Heart left ventricle (tissue), 16 donors: ENCODE results near the gene CNN2. TPM values are rescaled to one million over a fixed set of nuclear protein-coding genes. Genes with fewer than 3 reads are reported as not detected.

Source experiments
- ATAC-seq, 4 donors: fragments of 200-7000 bp; cut with Tn5 transposase; one replicate each; pipeline ENCODE4 v1.9.1; 2020 to 2022; ENCODE audit warnings: moderate library complexity in 4 of 4, mild to moderate bottlenecking in 3 of 4, moderate number of reproducible peaks in 1 of 4
- DNase-seq, 5 donors: peaks; one replicate each; pipeline ENCODE4 v3.0.0-alpha.2; 2020
- H3K27ac ChIP-seq, 12 donors: fragments of 200-600 bp; sonication (generic) in 4 of 12; one replicate each; pipeline versions ENCODE4 v1.5.0 to v1.8.0; 2016 to 2022; ENCODE audit warnings: mild to moderate bottlenecking in 2 of 12
- H3K27me3 ChIP-seq, 9 donors: fragments of 200-600 bp; sonication (generic) in 2 of 9; one replicate each; pipeline versions ENCODE4 v1.5.1 to v1.8.0; 2016 to 2022; ENCODE audit warnings: mild to moderate bottlenecking in 3 of 9
- H3K36me3 ChIP-seq, 9 donors: fragments of 200-600 bp; sonication (generic) in 2 of 9; one replicate each; pipeline versions ENCODE4 v1.5.0 to v1.8.0; 2018 to 2022; ENCODE audit warnings: mild to moderate bottlenecking in 2 of 9
- H3K4me1 ChIP-seq, 12 donors: fragments of 200-600 bp; sonication (generic) in 4 of 12; one replicate each; pipeline versions ENCODE4 v1.5.0 to v1.8.0; 2016 to 2022; ENCODE audit warnings: mild to moderate bottlenecking in 3 of 12
- H3K4me3 ChIP-seq, 12 donors: fragments of 200-600 bp; sonication (generic) in 4 of 12; one replicate each; pipeline versions ENCODE4 v1.5.0 to v1.8.0; 2017 to 2022; ENCODE audit warnings: mild to moderate bottlenecking in 9 of 12, moderate library complexity in 4 of 12
- H3K9me3 ChIP-seq, 12 donors: fragments of 200-600 bp; sonication (generic) in 4 of 12; one replicate each; pipeline versions ENCODE4 v1.5.0 to v1.8.0; 2016 to 2022; ENCODE audit warnings: mild to moderate bottlenecking in 1 of 12
- CTCF ChIP-seq, 12 donors: fragments of 200-600 bp; sonication (generic) in 4 of 12; IDR thresholded peaks; one replicate each; pipeline versions ENCODE4 v1.5.0 to v1.8.0; 2018 to 2022; ENCODE audit warnings: antibody characterized with exemption in 12 of 12, mild to moderate bottlenecking in 5 of 12
- POLR2A ChIP-seq, 2 donors: fragments of 450-650 bp; IDR thresholded peaks; one replicate each; pipeline ENCODE4 v1.6.1; 2017; ENCODE audit warnings: antibody characterized with exemption in 2 of 2, mild to moderate bottlenecking in 2 of 2, moderate library complexity in 2 of 2
- WGBS, 4 donors: extraction: QIAGEN DNeasy Blood & Tissue Kit in 2 of 4; methylation state at CpG; one replicate each; pipeline versions ENCODE4 v1.1.5 to v1.1.7; 2013 to 2018; 5-methylcytosine and 5-hydroxymethylcytosine counted together
- intact Hi-C, 10 donors: fragments of 100-400 bp; cut with DNase I; formaldehyde crosslinking; loops; one replicate each; pipeline versions ENCODE4 v1.11.1 to v1.14.2; 2022
- polyA plus RNA-seq, 2 donors: library from polyadenylated mRNA; stranded (reverse); fragments of 200-250 nt; gene quantifications; one replicate each; pipeline ENCODE4 v1.2.3, GENCODE V29; 2013
- total RNA-seq, 9 donors: library from RNA; depleted of rRNA in 2 of 9; stranded (reverse); fragments of >200 nt in 2 of 9; fragmentation: NEBNext Ultra II Directional in 3 of 9; extraction: Animal tissue kit (Norgen Biotek cat#: 25700) in 3 of 9; gene quantifications; one replicate each; pipeline versions ENCODE4 v1.1.0 to v1.2.4, GENCODE V29; 2016 to 2023
- donor health status: ischemic (EF 13 %, LVEDD 7.1; RV severe dilation, severe dysfunction).
- donor health status: healthy with polysubstance abuse.
- donor health status: DM: no; HTN: yes; CAD: no.
- donor health status: DM: no; HTN: no; CAD: no.
- donor health status: ischemic (EF 25% LVEDD 6.9; RV normal size, moderate dysfunction).
- donor health status: ischemic (EF 25% LVEDD 5.7; RV mildly dilated, moderate dysfunction).
- donor health status: healthy.
- donor health status: DM: yes; HTN: yes; CAD: no.
- donor health status: ischemic (EF 35%, LVEDD 5.7; RV mildly dilated, moderate dysfunction).
- donor health status: nonischemic (EF 11% LVEDD 7.7; RV severe dilation, severe dysfunction).
- donor health status: DM: yes; HTN: yes; CAD: no.
- donor health status: PGD.
- donor health status: ischemic (EF 29% LVEDD 5.4; RV normal size, mild dysfunction).
- donor health status: nonischemic (EF 23%, LVEDD 6.1; RV moderate dilation, normal function).

Gene CNN2
- total and polyA plus RNA-seq, 11 donors, result 26.2 to 98.5 (median 58.2) TPM

- intact Hi-C loops, result no loop called here
- 80 to 87% (median 85%) methylated on average over 33 to 92 of the region's 92 CpGs for WGBS, 4 donors
- ATAC-seq, result peak in 2 of 4 donors; percentile 4 to 38
- H3K27ac ChIP-seq, result peak overlapping the region in 2 of 12 donors; percentile 22 to 51
- H3K36me3 ChIP-seq, result peaks cover 0 to 64% (median 49%) of the 10 kb centered on the region in 9 donors
- H3K4me3 ChIP-seq, result peak overlapping the region in 1 of 12 donors; percentile 12
- DNase-seq, result peak in 1 of 5 donors; percentile 73
- TF ChIP-seq POLR2A (IDR thresholded peaks at IDR 0.05) (no peak), CTCF (IDR thresholded peaks at IDR 0.05) (no peak)
- peaks cover 0 to 7% (median 0%) of the 10 kb centered on the region in 12 donors for H3K4me1 ChIP-seq
- H3K27me3 ChIP-seq, result no peaks in the 10 kb centered on the region
- no peaks in the 10 kb centered on the region for H3K9me3 ChIP-seq
These were observed 17.1 kb upstream of the CNN2 start for GRCh38 chr19:1009041-1009980.

GRCh38 chr19:1009981-1010538, 16.3 kb upstream of the CNN2 start:
- no peak for TF ChIP-seq CTCF (IDR thresholded peaks at IDR 0.05)
- TF ChIP-seq POLR2A (IDR thresholded peaks at IDR 0.05), result no peak
- no peak overlapping the region for H3K4me3 ChIP-seq
- intact Hi-C loops, result no loop called here
- peaks cover 0 to 11% (median 5%) of the 10 kb centered on the region in 12 donors for H3K4me1 ChIP-seq
- H3K27ac ChIP-seq, result peak overlapping the region in 2 of 12 donors; percentile 22 to 51
- ATAC-seq, result peak in 1 of 4 donors; percentile 1
- DNase-seq, result peak in 1 of 5 donors; percentile 63
- no peaks in the 10 kb centered on the region for H3K9me3 ChIP-seq
- H3K27me3 ChIP-seq, result no peaks in the 10 kb centered on the region
- peaks cover 0 to 67% (median 50%) of the 10 kb centered on the region in 9 donors for H3K36me3 ChIP-seq
- WGBS, 4 donors, result 83 to 88% (median 86%) methylated on average over 10 to 29 of the region's 29 CpGs

- 92 to 94% (median 93%) methylated on average over 39 to 56 of the region's 56 CpGs for WGBS, 4 donors
- intact Hi-C loops, result no loop called here
- no peak for ATAC-seq
- peak overlapping the region in 1 of 12 donors; percentile 51 for H3K27ac ChIP-seq
- peak in 1 of 5 donors; percentile 61 for DNase-seq
- H3K4me1 ChIP-seq, result peaks cover 2 to 19% (median 12%) of the 10 kb centered on the region in 12 donors
- no peak for TF ChIP-seq CTCF (IDR thresholded peaks at IDR 0.05)
- TF ChIP-seq POLR2A (IDR thresholded peaks at IDR 0.05), result no peak
- H3K4me3 ChIP-seq, result no peak overlapping the region
- no peaks in the 10 kb centered on the region for H3K27me3 ChIP-seq
- peaks cover 0 to 70% (median 50%) of the 10 kb centered on the region in 9 donors for H3K36me3 ChIP-seq
- H3K9me3 ChIP-seq, result no peaks in the 10 kb centered on the region
These were observed 15.6 kb upstream of the CNN2 start for GRCh38 chr19:1010586-1011510.
